ENCODE data around the gene USP46.

The USP46 gene

GRCh38 chr4:52685316-52685715 is 26.2 kb upstream of the USP46 start:
- H3K27ac ChIP-seq: no peak overlapping the region
- no peak for TF ChIP-seq ZFX (IDR thresholded peaks at IDR 0.05; ENCODE audit: borderline replicate concordance)
- TF ChIP-seq, protein P1, sequence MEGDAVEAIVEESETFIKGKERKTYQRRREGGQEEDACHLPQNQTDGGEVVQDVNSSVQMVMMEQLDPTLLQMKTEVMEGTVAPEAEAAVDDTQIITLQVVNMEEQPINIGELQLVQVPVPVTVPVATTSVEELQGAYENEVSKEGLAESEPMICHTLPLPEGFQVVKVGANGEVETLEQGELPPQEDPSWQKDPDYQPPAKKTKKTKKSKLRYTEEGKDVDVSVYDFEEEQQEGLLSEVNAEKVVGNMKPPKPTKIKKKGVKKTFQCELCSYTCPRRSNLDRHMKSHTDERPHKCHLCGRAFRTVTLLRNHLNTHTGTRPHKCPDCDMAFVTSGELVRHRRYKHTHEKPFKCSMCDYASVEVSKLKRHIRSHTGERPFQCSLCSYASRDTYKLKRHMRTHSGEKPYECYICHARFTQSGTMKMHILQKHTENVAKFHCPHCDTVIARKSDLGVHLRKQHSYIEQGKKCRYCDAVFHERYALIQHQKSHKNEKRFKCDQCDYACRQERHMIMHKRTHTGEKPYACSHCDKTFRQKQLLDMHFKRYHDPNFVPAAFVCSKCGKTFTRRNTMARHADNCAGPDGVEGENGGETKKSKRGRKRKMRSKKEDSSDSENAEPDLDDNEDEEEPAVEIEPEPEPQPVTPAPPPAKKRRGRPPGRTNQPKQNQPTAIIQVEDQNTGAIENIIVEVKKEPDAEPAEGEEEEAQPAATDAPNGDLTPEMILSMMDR (IDR thresholded peaks at IDR 0.05): no peak

- TF ChIP-seq, protein P1 (IDR thresholded peaks at IDR 0.05): no peak
- TF ChIP-seq ZFX (IDR thresholded peaks at IDR 0.05; ENCODE audit: borderline replicate concordance): no peak
- no peak overlapping the region for H3K27ac ChIP-seq
Observed at GRCh38 chr4:52684896-52685295, 25.8 kb upstream of the USP46 start.

GRCh38 chr4:52680381-52680780 is 21.3 kb upstream of the USP46 start:
- no peak overlapping the region for H3K27ac ChIP-seq
- no peak for TF ChIP-seq ZFX (IDR thresholded peaks at IDR 0.05; ENCODE audit: borderline replicate concordance)
- TF ChIP-seq, protein P1 (IDR thresholded peaks at IDR 0.05): no peak

- TF ChIP-seq, protein P1 (IDR thresholded peaks at IDR 0.05): no peak
- TF ChIP-seq ZFX (IDR thresholded peaks at IDR 0.05; ENCODE audit: borderline replicate concordance): no peak
- no peak overlapping the region for H3K27ac ChIP-seq
Observed at GRCh38 chr4:52676536-52676935, 17.4 kb upstream of the USP46 start.

- TF ChIP-seq, protein P1 (IDR thresholded peaks at IDR 0.05): no peak
- no peak for TF ChIP-seq ZFX (IDR thresholded peaks at IDR 0.05; ENCODE audit: borderline replicate concordance)
- H3K27ac ChIP-seq: no peak overlapping the region
Observed at GRCh38 chr4:52675111-52675510, 16.0 kb upstream of the USP46 start.

- TF ChIP-seq, protein P1 (IDR thresholded peaks at IDR 0.05): no peak
- no peak for TF ChIP-seq ZFX (IDR thresholded peaks at IDR 0.05; ENCODE audit: borderline replicate concordance)
- H3K27ac ChIP-seq: no peak overlapping the region
Observed at GRCh38 chr4:52670739-52671138, 11.6 kb upstream of the USP46 start.

DNA sequence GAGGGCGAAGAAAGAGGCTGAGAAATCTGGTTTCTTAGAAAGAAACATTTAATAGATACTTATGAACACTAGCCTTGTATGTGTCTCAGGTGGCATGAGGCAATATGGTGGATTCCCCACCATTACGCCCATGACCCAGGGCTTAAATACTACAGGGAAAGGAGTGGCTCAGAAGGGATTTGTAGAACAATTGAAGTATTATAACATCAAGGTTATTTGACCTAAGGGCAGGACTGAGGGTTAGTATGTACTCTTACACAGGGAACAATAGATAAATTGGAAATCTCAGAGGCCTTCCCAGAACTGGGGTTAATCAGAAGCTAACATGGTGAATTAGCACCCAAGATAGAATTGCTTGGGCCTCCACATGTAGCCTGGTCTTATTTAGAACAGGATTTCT is 11.0 kb upstream of the USP46 start:
- H3K27ac ChIP-seq: no peak overlapping the region
- TF ChIP-seq, protein P1 (IDR thresholded peaks at IDR 0.05): no peak
- TF ChIP-seq ZFX (IDR thresholded peaks at IDR 0.05; ENCODE audit: borderline replicate concordance): no peak
